Heart left ventricle (tissue), 16 donors: ENCODE data around the gene SPINK6. TPM values are rescaled to one million over a fixed set of nuclear protein-coding genes. Genes with fewer than 3 reads are reported as not detected.

Experiments
- ATAC-seq, 4 donors: fragments of 200-7000 bp; cut with Tn5 transposase; one replicate each; pipeline ENCODE4 v1.9.1; 2020 to 2022; ENCODE audit warnings: moderate library complexity in 4 of 4, mild to moderate bottlenecking in 3 of 4, moderate number of reproducible peaks in 1 of 4
- DNase-seq, 5 donors: peaks; one replicate each; pipeline ENCODE4 v3.0.0-alpha.2; 2020
- H3K27ac ChIP-seq, 12 donors: fragments of 200-600 bp; sonication (generic) in 4 of 12; one replicate each; pipeline versions ENCODE4 v1.5.0 to v1.8.0; 2016 to 2022; ENCODE audit warnings: mild to moderate bottlenecking in 2 of 12
- H3K27me3 ChIP-seq, 9 donors: fragments of 200-600 bp; sonication (generic) in 2 of 9; one replicate each; pipeline versions ENCODE4 v1.5.1 to v1.8.0; 2016 to 2022; ENCODE audit warnings: mild to moderate bottlenecking in 3 of 9
- H3K36me3 ChIP-seq, 9 donors: fragments of 200-600 bp; sonication (generic) in 2 of 9; one replicate each; pipeline versions ENCODE4 v1.5.0 to v1.8.0; 2018 to 2022; ENCODE audit warnings: mild to moderate bottlenecking in 2 of 9
- H3K4me1 ChIP-seq, 12 donors: fragments of 200-600 bp; sonication (generic) in 4 of 12; one replicate each; pipeline versions ENCODE4 v1.5.0 to v1.8.0; 2016 to 2022; ENCODE audit warnings: mild to moderate bottlenecking in 3 of 12
- H3K4me3 ChIP-seq, 12 donors: fragments of 200-600 bp; sonication (generic) in 4 of 12; one replicate each; pipeline versions ENCODE4 v1.5.0 to v1.8.0; 2017 to 2022; ENCODE audit warnings: mild to moderate bottlenecking in 9 of 12, moderate library complexity in 4 of 12
- H3K9me3 ChIP-seq, 12 donors: fragments of 200-600 bp; sonication (generic) in 4 of 12; one replicate each; pipeline versions ENCODE4 v1.5.0 to v1.8.0; 2016 to 2022; ENCODE audit warnings: mild to moderate bottlenecking in 1 of 12
- POLR2A ChIP-seq, 2 donors: fragments of 450-650 bp; IDR thresholded peaks; one replicate each; pipeline ENCODE4 v1.6.1; 2017; ENCODE audit warnings: antibody characterized with exemption in 2 of 2, mild to moderate bottlenecking in 2 of 2, moderate library complexity in 2 of 2
- WGBS, 4 donors: extraction: QIAGEN DNeasy Blood & Tissue Kit in 2 of 4; methylation state at CpG; one replicate each; pipeline versions ENCODE4 v1.1.5 to v1.1.7; 2013 to 2018; 5-methylcytosine and 5-hydroxymethylcytosine counted together
- intact Hi-C, 10 donors: fragments of 100-400 bp; cut with DNase I; formaldehyde crosslinking; loops; one replicate each; pipeline versions ENCODE4 v1.11.1 to v1.14.2; 2022
- polyA plus RNA-seq, 2 donors: library from polyadenylated mRNA; stranded (reverse); fragments of 200-250 nt; gene quantifications; one replicate each; pipeline ENCODE4 v1.2.3, GENCODE V29; 2013
- total RNA-seq, 9 donors: library from RNA; depleted of rRNA in 2 of 9; stranded (reverse); fragments of >200 nt in 2 of 9; fragmentation: NEBNext Ultra II Directional in 3 of 9; extraction: Animal tissue kit (Norgen Biotek cat#: 25700) in 3 of 9; gene quantifications; one replicate each; pipeline versions ENCODE4 v1.1.0 to v1.2.4, GENCODE V29; 2016 to 2023
- TF ChIP-seq, protein P1 (sequence below), 12 donors: fragments of 200-600 bp; sonication (generic) in 4 of 12; IDR thresholded peaks; one replicate each; pipeline versions ENCODE4 v1.5.0 to v1.8.0; 2018 to 2022; ENCODE audit warnings: antibody characterized with exemption in 12 of 12, mild to moderate bottlenecking in 5 of 12
- donor health status: ischemic (EF 13 %, LVEDD 7.1; RV severe dilation, severe dysfunction).
- donor health status: healthy with polysubstance abuse.
- donor health status: DM: no; HTN: yes; CAD: no.
- donor health status: DM: no; HTN: no; CAD: no.
- donor health status: ischemic (EF 25% LVEDD 6.9; RV normal size, moderate dysfunction).
- donor health status: ischemic (EF 25% LVEDD 5.7; RV mildly dilated, moderate dysfunction).
- donor health status: healthy.
- donor health status: DM: yes; HTN: yes; CAD: no.
- donor health status: ischemic (EF 35%, LVEDD 5.7; RV mildly dilated, moderate dysfunction).
- donor health status: nonischemic (EF 11% LVEDD 7.7; RV severe dilation, severe dysfunction).
- donor health status: DM: yes; HTN: yes; CAD: no.
- donor health status: PGD.
- donor health status: ischemic (EF 29% LVEDD 5.4; RV normal size, mild dysfunction).
- donor health status: nonischemic (EF 23%, LVEDD 6.1; RV moderate dilation, normal function).

The SPINK6 gene
- total and polyA plus RNA-seq, 11 donors, result not detected

DNA sequence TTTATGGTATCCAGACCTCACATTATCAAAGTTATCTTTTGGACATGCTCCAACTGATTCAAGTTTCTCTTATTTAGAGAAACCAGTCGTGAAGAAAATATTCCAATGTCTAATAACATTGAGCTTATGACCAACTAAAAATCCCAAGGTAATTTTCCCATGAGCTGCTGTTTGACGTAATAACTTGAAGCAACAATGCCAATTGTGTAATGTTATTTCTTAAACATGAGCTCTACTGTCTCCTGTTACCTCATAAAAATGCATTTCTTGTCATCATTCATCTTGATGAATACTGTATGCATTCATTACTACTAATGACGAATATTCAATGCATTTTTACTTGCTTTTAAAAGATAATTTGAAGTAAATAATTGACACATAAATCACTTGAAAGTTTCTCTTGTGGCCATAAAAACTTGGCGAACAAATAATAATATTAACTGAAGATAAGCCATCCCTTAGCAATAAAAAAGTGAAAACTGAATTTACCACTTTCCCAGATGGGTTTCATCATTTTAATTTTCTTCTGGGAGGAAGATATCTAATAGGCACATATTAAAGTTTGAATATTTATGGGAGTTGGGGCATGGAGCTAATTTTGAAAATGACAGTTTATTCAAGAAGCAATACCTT is 35.1 kb downstream of the SPINK6 start:
- intact Hi-C loops, result no loop called here
- Histone ChIP-seq H3K4me3 (no peak overlapping the region), H3K4me1 (no peaks in the 10 kb centered on the region), H3K27ac (no peak overlapping the region), H3K9me3 (no peaks in the 10 kb centered on the region), H3K27me3 (no peaks in the 10 kb centered on the region), H3K36me3 (no peaks in the 10 kb centered on the region)
- TF ChIP-seq POLR2A (IDR thresholded peaks at IDR 0.05), result no peak
- TF ChIP-seq, protein P1, sequence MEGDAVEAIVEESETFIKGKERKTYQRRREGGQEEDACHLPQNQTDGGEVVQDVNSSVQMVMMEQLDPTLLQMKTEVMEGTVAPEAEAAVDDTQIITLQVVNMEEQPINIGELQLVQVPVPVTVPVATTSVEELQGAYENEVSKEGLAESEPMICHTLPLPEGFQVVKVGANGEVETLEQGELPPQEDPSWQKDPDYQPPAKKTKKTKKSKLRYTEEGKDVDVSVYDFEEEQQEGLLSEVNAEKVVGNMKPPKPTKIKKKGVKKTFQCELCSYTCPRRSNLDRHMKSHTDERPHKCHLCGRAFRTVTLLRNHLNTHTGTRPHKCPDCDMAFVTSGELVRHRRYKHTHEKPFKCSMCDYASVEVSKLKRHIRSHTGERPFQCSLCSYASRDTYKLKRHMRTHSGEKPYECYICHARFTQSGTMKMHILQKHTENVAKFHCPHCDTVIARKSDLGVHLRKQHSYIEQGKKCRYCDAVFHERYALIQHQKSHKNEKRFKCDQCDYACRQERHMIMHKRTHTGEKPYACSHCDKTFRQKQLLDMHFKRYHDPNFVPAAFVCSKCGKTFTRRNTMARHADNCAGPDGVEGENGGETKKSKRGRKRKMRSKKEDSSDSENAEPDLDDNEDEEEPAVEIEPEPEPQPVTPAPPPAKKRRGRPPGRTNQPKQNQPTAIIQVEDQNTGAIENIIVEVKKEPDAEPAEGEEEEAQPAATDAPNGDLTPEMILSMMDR (IDR thresholded peaks at IDR 0.05), result no peak
- ATAC-seq (no peak), DNase-seq (no peak)
- WGBS, 4 donors, result 58 to 64% (median 60%) methylated on average over 4 of the region's 4 CpGs

DNA sequence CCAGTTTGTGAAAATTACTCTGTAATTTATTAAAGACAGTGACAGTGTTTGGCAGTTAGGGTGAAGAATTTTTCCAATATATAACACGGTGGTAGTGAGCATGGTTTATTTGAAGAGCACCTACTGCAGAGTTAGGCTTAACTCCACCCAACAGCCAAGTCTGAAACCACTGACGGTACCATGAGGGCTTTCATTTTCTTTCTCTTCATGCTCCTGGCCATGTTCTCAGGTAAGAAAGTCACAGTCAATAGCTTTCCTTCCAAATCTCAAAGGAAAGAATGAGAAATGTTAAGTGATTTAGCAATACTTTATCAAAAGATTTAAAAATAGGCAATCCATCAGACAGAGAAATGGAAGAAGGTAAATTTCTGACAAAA is 35.6 kb downstream of the SPINK6 start, which contains the start of gene MARCOL:
TSS of gene MARCOL (plus strand) at position 108 of the 377 bp plus-strand sequence. CDS start at position 181, 73 bp downstream.
- no peak within 1 kb of the TSS for H3K27ac ChIP-seq
- 73 to 80% (median 76%) methylated on average over 2 of the region's 2 CpGs for WGBS, 4 donors
- no peak for DNase-seq
- no peaks in the 10 kb centered on the region for H3K36me3 ChIP-seq
- no peak for ATAC-seq
- H3K4me1 ChIP-seq, result no peaks in the 10 kb centered on the region
- intact Hi-C loops, result no loop called here
- H3K27me3 ChIP-seq, result no peaks in the 10 kb centered on the region
- H3K9me3 ChIP-seq, result no peaks in the 10 kb centered on the region
- H3K4me3 ChIP-seq, result no peak within 1 kb of the TSS
- TF ChIP-seq POLR2A (IDR thresholded peaks at IDR 0.05), result no peak
- TF ChIP-seq, protein P1 (IDR thresholded peaks at IDR 0.05), result no peak

DNA sequence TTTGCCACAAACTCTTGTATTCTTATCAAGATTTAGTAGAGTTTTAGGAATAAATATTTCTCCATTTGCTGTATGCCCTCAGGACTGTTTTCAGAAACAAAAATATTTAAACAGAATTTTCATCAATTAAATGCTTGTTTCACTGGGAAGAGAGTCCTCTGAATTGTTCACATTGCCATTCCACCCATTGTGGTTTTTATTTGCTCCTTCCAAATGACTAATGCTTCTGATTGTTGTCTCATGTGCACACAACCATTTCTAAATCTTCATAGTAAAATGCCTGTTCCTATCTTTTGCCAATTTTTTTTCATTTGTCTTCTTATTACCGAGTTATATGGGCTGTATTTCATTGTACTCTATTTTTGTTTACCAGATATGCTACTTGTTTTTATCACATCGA is 46.1 kb downstream of the SPINK6 start:
- H3K27me3 ChIP-seq, result no peaks in the 10 kb centered on the region
- whole genome bisulfite sequencing, 4 donors, result 86 to 92% (median 89%) methylated on average over 2 of the region's 2 CpGs
- DNase-seq, result no peak
- H3K27ac ChIP-seq, result no peak overlapping the region
- H3K4me3 ChIP-seq, result no peak overlapping the region
- no peak for ATAC-seq
- H3K4me1 ChIP-seq, result no peaks in the 10 kb centered on the region
- peaks cover 0 to 18% (median 0%) of the 10 kb centered on the region in 12 donors for H3K9me3 ChIP-seq
- intact Hi-C loops, result no loop called here
- no peak for TF ChIP-seq POLR2A (IDR thresholded peaks at IDR 0.05)
- TF ChIP-seq, protein P1 (IDR thresholded peaks at IDR 0.05), result no peak
- H3K36me3 ChIP-seq, result no peaks in the 10 kb centered on the region

DNA sequence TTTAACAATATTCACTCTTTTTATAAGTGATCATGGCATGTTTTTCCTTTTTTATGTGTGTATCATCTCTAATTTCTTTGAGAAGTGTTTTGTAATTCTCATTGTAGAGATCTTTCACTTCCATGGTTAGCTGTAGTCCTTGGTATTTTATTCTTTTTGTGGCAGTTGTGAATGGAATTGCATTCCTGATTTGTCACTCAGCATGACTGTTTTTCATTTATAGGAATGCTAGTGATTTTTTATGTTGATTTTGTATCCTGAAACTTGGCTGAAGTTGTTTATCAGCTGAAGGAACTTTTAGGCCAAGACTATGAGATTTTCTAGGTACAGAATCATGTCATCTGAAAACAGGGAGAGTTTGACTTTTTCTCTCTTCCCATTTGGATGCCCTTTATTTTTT is 52.6 kb downstream of the SPINK6 start:
- no peak for DNase-seq
- H3K4me3 ChIP-seq, result no peak overlapping the region
- no peak for ATAC-seq
- H3K27ac ChIP-seq, result no peak overlapping the region
- no peaks in the 10 kb centered on the region for H3K36me3 ChIP-seq
- H3K4me1 ChIP-seq, result no peaks in the 10 kb centered on the region
- intact Hi-C loops, result no loop called here
- TF ChIP-seq POLR2A (IDR thresholded peaks at IDR 0.05), result no peak
- peaks cover 0 to 50% (median 19%) of the 10 kb centered on the region in 12 donors for H3K9me3 ChIP-seq
- no peaks in the 10 kb centered on the region for H3K27me3 ChIP-seq

DNA sequence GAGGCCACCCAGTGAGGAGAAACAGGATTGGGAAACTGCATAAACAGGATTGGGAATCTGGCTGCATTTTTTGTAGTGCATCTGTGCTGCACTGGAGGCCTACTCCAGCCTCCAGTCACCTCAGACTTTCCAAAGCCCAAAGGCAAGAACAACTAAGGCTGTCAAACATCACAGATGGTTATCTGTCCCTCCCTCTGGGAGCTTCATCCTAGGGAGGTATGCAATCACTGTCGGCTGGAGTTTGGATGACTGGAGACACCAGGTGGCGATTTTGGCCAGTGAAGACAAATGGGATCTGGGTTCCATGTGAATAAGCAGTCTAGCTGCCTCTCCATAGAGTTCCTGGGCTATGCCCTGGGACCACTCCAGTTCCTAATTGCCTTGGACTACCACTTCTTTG is 56.4 kb downstream of the SPINK6 start:
- Histone ChIP-seq H3K4me3 (no peak overlapping the region), H3K27ac (no peak overlapping the region), H3K9me3 (peaks cover 0 to 39% (median 19%) of the 10 kb centered on the region in 12 donors), H3K36me3 (no peaks in the 10 kb centered on the region), H3K27me3 (no peaks in the 10 kb centered on the region), H3K4me1 (no peaks in the 10 kb centered on the region)
- no peak for TF ChIP-seq POLR2A (IDR thresholded peaks at IDR 0.05)
- TF ChIP-seq, protein P1 (IDR thresholded peaks at IDR 0.05), result no peak
- intact Hi-C loops, result no loop called here
- DNase-seq, result no peak
- 62 to 72% (median 69%) methylated on average over 2 of the region's 2 CpGs for WGBS, 4 donors
- no peak for ATAC-seq
